ENCODE measurements around the gene POU5F1. TPM values are rescaled to one million over a fixed set of nuclear protein-coding genes. Genes with fewer than 3 reads are reported as not detected.

The POU5F1 gene
- total and polyA plus RNA-seq, 10 donors, result 0.57 to 3.7 (median 1.5) TPM

- H3K4me3 ChIP-seq, result peak within 1 kb of the TSS in 1 of 8 donors; percentile 58
- intact Hi-C loops (cut with DNase I; ENCODE audit: low total_unique reads), result loop anchor here (5.0 kb wide), 1 partner anchor 228 kb away; no protein-coding TSS in a partner anchor
- WGBS, 5 donors, result 89 to 98% (median 93%) methylated on average over 4 of the region's 4 CpGs
Observed at GRCh38 chr6:31138982-31139381, 31.5 kb downstream of the POU5F1 start, which contains the start of gene PSORS1C2. Gene PSORS1C2 (minus strand): TSS chr6:31139066. CDS start chr6:31139026, 40 bp downstream.

GRCh38 chr6:31135710-31136109, 34.8 kb downstream of the POU5F1 start:
- Histone ChIP-seq H3K36me3 (no peaks in the 10 kb centered on the region), H3K4me1 (peaks cover 0 to 18% (median 8%) of the 10 kb centered on the region in 6 donors), H3K9me3 (no peaks in the 10 kb centered on the region), H3K4me3 (no peak overlapping the region), H3K27ac (no peak overlapping the region), H3K27me3 (replicated peaks in 1 of 7) (no peaks in the 10 kb centered on the region)
- intact Hi-C loops (cut with DNase I; ENCODE audit: low total_unique reads), result loop anchor here (2.0 to 5.0 kb wide), 2 partner anchors 57 to 232 kb away; no protein-coding TSS in a partner anchor
- no peak for DNase-seq
- 65 to 96% (median 82%) methylated on average over 10 of the region's 10 CpGs for WGBS, 5 donors
- TF ChIP-seq POLR2A (IDR thresholded peaks at IDR 0.05) (no peak), CTCF (IDR thresholded peaks at IDR 0.05 in 8 of 11, conservative IDR thresholded peaks at IDR 0.05 in 3 of 11) (no peak), POLR2AphosphoS5 (IDR thresholded peaks at IDR 0.05) (no peak)

More at GRCh38 chr6:31138982-31139381, 31.5 kb downstream of the POU5F1 start, which contains the start of gene PSORS1C2:
- TF ChIP-seq POLR2A (IDR thresholded peaks at IDR 0.05) (no peak), CTCF (IDR thresholded peaks at IDR 0.05 in 8 of 11, conservative IDR thresholded peaks at IDR 0.05 in 3 of 11) (no peak), POLR2AphosphoS5 (IDR thresholded peaks at IDR 0.05) (no peak)
- Histone ChIP-seq H3K4me1 (peaks cover 0 to 30% (median 8%) of the 10 kb centered on the region in 6 donors), H3K27me3 (replicated peaks in 1 of 7) (no peaks in the 10 kb centered on the region), H3K27ac (no peak within 1 kb of the TSS), H3K36me3 (peaks cover 0 to 20% (median 6%) of the 10 kb centered on the region in 6 donors), H3K9me3 (no peaks in the 10 kb centered on the region)
- no peak for DNase-seq

GRCh38 chr6:31132806-31133205, 37.7 kb downstream of the POU5F1 start:
- peaks cover 0 to 5% (median 0%) of the 10 kb centered on the region in 7 donors for H3K27me3 ChIP-seq (replicated peaks in 1 of 7)
- no peaks in the 10 kb centered on the region for H3K36me3 ChIP-seq
- H3K4me3 ChIP-seq, result no peak overlapping the region
- H3K4me1 ChIP-seq, result peaks cover 0 to 12% (median 7%) of the 10 kb centered on the region in 6 donors
- no peaks in the 10 kb centered on the region for H3K9me3 ChIP-seq
- DNase-seq, result no peak
- no peak overlapping the region for H3K27ac ChIP-seq
- intact Hi-C loops (cut with DNase I; ENCODE audit: low total_unique reads), result no loop called here
- WGBS, 5 donors, result 64 to 83% (median 76%) methylated on average over 6 of the region's 6 CpGs
- TF ChIP-seq POLR2A (IDR thresholded peaks at IDR 0.05) (no peak), CTCF (IDR thresholded peaks at IDR 0.05 in 8 of 11, conservative IDR thresholded peaks at IDR 0.05 in 3 of 11) (no peak), POLR2AphosphoS5 (IDR thresholded peaks at IDR 0.05) (no peak)

GRCh38 chr6:31131595-31131994, 38.9 kb downstream of the POU5F1 start:
- 77 to 97% (median 90%) methylated on average over 3 of the region's 3 CpGs for WGBS, 5 donors
- H3K4me3 ChIP-seq, result no peak overlapping the region
- intact Hi-C loops (cut with DNase I; ENCODE audit: low total_unique reads), result no loop called here
- H3K27me3 ChIP-seq (replicated peaks in 1 of 7), result peaks cover 0 to 5% (median 0%) of the 10 kb centered on the region in 7 donors
- no peak for DNase-seq
- H3K4me1 ChIP-seq, result peaks cover 0 to 5% (median 0%) of the 10 kb centered on the region in 6 donors
- H3K36me3 ChIP-seq, result no peaks in the 10 kb centered on the region
- no peak overlapping the region for H3K27ac ChIP-seq
- TF ChIP-seq POLR2A (IDR thresholded peaks at IDR 0.05) (no peak), CTCF (IDR thresholded peaks at IDR 0.05 in 8 of 11, conservative IDR thresholded peaks at IDR 0.05 in 3 of 11) (no peak), POLR2AphosphoS5 (IDR thresholded peaks at IDR 0.05) (no peak)
- H3K9me3 ChIP-seq, result no peaks in the 10 kb centered on the region

Measured in spleen (tissue), 11 donors.